Suprapubic skin (tissue), 4 donors: ENCODE measurements around the gene FBN1. TPM values are rescaled to one million over a fixed set of nuclear protein-coding genes. Genes with fewer than 3 reads are reported as not detected.

ENCODE experiments used
- DNase-seq, 2 donors: peaks; one replicate each; pipeline ENCODE4 v3.0.0-alpha.2; 2019; ENCODE audit warnings: low spot score in 2 of 2
- H3K27ac ChIP-seq: fragments of 200-600 bp; sonication (generic); one replicate; pipeline ENCODE4 v1.5.1; 2019
- H3K27me3 ChIP-seq: fragments of 200-600 bp; sonication (generic); one replicate; pipeline ENCODE4 v1.5.1; 2019
- H3K36me3 ChIP-seq: fragments of 200-600 bp; sonication (generic); one replicate; pipeline ENCODE4 v1.5.1; 2019
- H3K4me1 ChIP-seq: fragments of 200-600 bp; sonication (generic); one replicate; pipeline ENCODE4 v1.5.1; 2019
- H3K4me3 ChIP-seq: fragments of 200-600 bp; sonication (generic); one replicate; pipeline ENCODE4 v1.5.1; 2019; ENCODE audit warnings: mild to moderate bottlenecking
- H3K9me3 ChIP-seq: fragments of 200-600 bp; sonication (generic); one replicate; pipeline ENCODE4 v1.5.1; 2019
- CTCF ChIP-seq, 2 donors: fragments of 200-600 bp in 1 of 2; fragments of 450-650 bp in 1 of 2; sonication (generic) in 1 of 2; IDR thresholded peaks; one replicate each; pipeline ENCODE4 v1.5.1; 2016 to 2019; ENCODE audit warnings: antibody characterized with exemption in 2 of 2, mild to moderate bottlenecking in 1 of 2, moderate library complexity in 1 of 2
- EP300 ChIP-seq: sonication (generic); formaldehyde crosslinking; IDR thresholded peaks from one replicate; pipeline ENCODE4 v1.6.1; 2017; ENCODE audit warnings: antibody characterized with exemption
- POLR2A ChIP-seq, 2 donors: fragments of 450-650 bp; IDR thresholded peaks; one replicate each; pipeline ENCODE4 v1.6.1; 2017; ENCODE audit warnings: antibody characterized with exemption in 2 of 2, mild to moderate bottlenecking in 2 of 2, moderate library complexity in 2 of 2
- POLR2AphosphoS5 ChIP-seq, 3 donors: sonication (generic); formaldehyde crosslinking; IDR thresholded peaks; one replicate each; pipeline ENCODE4 v1.6.1; 2017; ENCODE audit warnings: antibody characterized with exemption in 3 of 3
- WGBS: methylation state at CpG from one replicate; pipeline ENCODE4 v1.1.5; 2018; 5-methylcytosine and 5-hydroxymethylcytosine counted together
- total RNA-seq, 4 donors: library from RNA; depleted of rRNA; stranded (reverse); fragments of >200 nt; gene quantifications; one replicate each; pipeline ENCODE4 v1.1.0, GENCODE V29; 2016

The FBN1 gene
- total RNA-seq, 4 donors from 2014 or later, result 12.6 to 24.6 (median 21.0) TPM

GRCh38 chr15:48548455-48548854 is 97.1 kb downstream of the FBN1 start:
- Histone ChIP-seq H3K9me3 (no peaks in the 10 kb centered on the region), H3K27ac (peak overlapping the region; percentile 51), H3K36me3 (no peaks in the 10 kb centered on the region), H3K4me1 (peaks cover 14% of the 10 kb centered on the region), H3K4me3 (no peak overlapping the region), H3K27me3 (no peaks in the 10 kb centered on the region)
- TF ChIP-seq POLR2AphosphoS5 (IDR thresholded peaks at IDR 0.05), result no peak
- TF ChIP-seq EP300, result no peak
- TF ChIP-seq CTCF (IDR thresholded peaks at IDR 0.05), result no peak
- TF ChIP-seq POLR2A (IDR thresholded peaks at IDR 0.05), result no peak
- WGBS, result 87% methylated on average over 2 of the region's 2 CpGs
- DNase-seq, result no peak

GRCh38 chr15:48547286-48547685 is 98.2 kb downstream of the FBN1 start:
- 68% methylated on average over 4 of the region's 4 CpGs for WGBS
- H3K27ac ChIP-seq, result peak overlapping the region; percentile 45

GRCh38 chr15:48546296-48546695 is 99.2 kb downstream of the FBN1 start:
- Histone ChIP-seq H3K4me3 (no peak overlapping the region), H3K27me3 (no peaks in the 10 kb centered on the region), H3K27ac (no peak overlapping the region), H3K4me1 (peaks cover 27% of the 10 kb centered on the region), H3K9me3 (no peaks in the 10 kb centered on the region), H3K36me3 (no peaks in the 10 kb centered on the region)
- 74% methylated on average over 3 of the region's 3 CpGs for WGBS
- DNase-seq, result no peak
- no peak for TF ChIP-seq EP300
- TF ChIP-seq POLR2A (IDR thresholded peaks at IDR 0.05), result no peak
- TF ChIP-seq CTCF (IDR thresholded peaks at IDR 0.05), result no peak
- TF ChIP-seq POLR2AphosphoS5 (IDR thresholded peaks at IDR 0.05), result no peak

More at GRCh38 chr15:48547286-48547685, 98.2 kb downstream of the FBN1 start:
- no peak overlapping the region for H3K4me3 ChIP-seq
- H3K27me3 ChIP-seq, result no peaks in the 10 kb centered on the region
- TF ChIP-seq EP300 (no peak), CTCF (IDR thresholded peaks at IDR 0.05) (no peak), POLR2AphosphoS5 (IDR thresholded peaks at IDR 0.05) (no peak), POLR2A (IDR thresholded peaks at IDR 0.05) (no peak)
- H3K9me3 ChIP-seq, result no peaks in the 10 kb centered on the region
- peaks cover 17% of the 10 kb centered on the region for H3K4me1 ChIP-seq
- no peaks in the 10 kb centered on the region for H3K36me3 ChIP-seq
- no peak for DNase-seq

GRCh38 chr15:48544778-48545177 is 100.7 kb downstream of the FBN1 start:
- no peak overlapping the region for H3K4me3 ChIP-seq
- TF ChIP-seq CTCF (IDR thresholded peaks at IDR 0.05) (no peak), POLR2AphosphoS5 (IDR thresholded peaks at IDR 0.05) (no peak)
- no peaks in the 10 kb centered on the region for H3K27me3 ChIP-seq
- H3K4me1 ChIP-seq, result peaks cover 31% of the 10 kb centered on the region
- DNase-seq, result no peak
- H3K36me3 ChIP-seq, result no peaks in the 10 kb centered on the region
- WGBS, result 52% methylated on average over 2 of the region's 2 CpGs
- H3K27ac ChIP-seq, result no peak overlapping the region
- no peaks in the 10 kb centered on the region for H3K9me3 ChIP-seq

- no peak for DNase-seq
- Histone ChIP-seq H3K9me3 (no peaks in the 10 kb centered on the region), H3K4me1 (peaks cover 24% of the 10 kb centered on the region), H3K4me3 (peak overlapping the region; percentile 7), H3K27ac (peak overlapping the region; percentile 19), H3K27me3 (no peaks in the 10 kb centered on the region), H3K36me3 (no peaks in the 10 kb centered on the region)
- 38% methylated on average over 10 of the region's 10 CpGs for WGBS
- TF ChIP-seq CTCF (IDR thresholded peaks at IDR 0.05) (no peak), POLR2AphosphoS5 (IDR thresholded peaks at IDR 0.05) (no peak), EP300 (no peak), POLR2A (IDR thresholded peaks at IDR 0.05) (no peak)
Observed at GRCh38 chr15:48541341-48542278, 103.9 kb downstream of the FBN1 start.
